Measurements from ENCODE around the gene ZHX3. TPM values are rescaled to one million over a fixed set of nuclear protein-coding genes. Genes with fewer than 3 reads are reported as not detected.

ZHX3 gene
- total RNA-seq, 1 donor from 2014 or later, result 8.2 TPM

GRCh38 chr20:41265938-41266337 is 51.6 kb downstream of the ZHX3 start:
- Mint-ChIP-seq H3K27me3 (ENCODE audit: low read depth) (no peaks in the 10 kb centered on the region), H3K9me3 (no peaks in the 10 kb centered on the region), H3K4me3 (ENCODE audit: low read depth) (no peak overlapping the region), H3K4me1 (ENCODE audit: low read depth) (no peaks in the 10 kb centered on the region), H3K36me3 (ENCODE audit: low read depth) (no peaks in the 10 kb centered on the region), H3K27ac (no peak overlapping the region)
- intact Hi-C loops (cut with micrococcal nuclease), result no loop called here
- DNase-seq (ENCODE audit: low spot score), result no peak

GRCh38 chr20:41264819-41265218 is 52.7 kb downstream of the ZHX3 start:
- H3K27me3 Mint-ChIP-seq (ENCODE audit: low read depth), result no peaks in the 10 kb centered on the region
- H3K9me3 Mint-ChIP-seq, result no peaks in the 10 kb centered on the region
- no peak overlapping the region for H3K27ac Mint-ChIP-seq
- no peaks in the 10 kb centered on the region for H3K4me1 Mint-ChIP-seq (ENCODE audit: low read depth)
- H3K4me3 Mint-ChIP-seq (ENCODE audit: low read depth), result no peak overlapping the region
- no peak for DNase-seq (ENCODE audit: low spot score)
- no peaks in the 10 kb centered on the region for H3K36me3 Mint-ChIP-seq (ENCODE audit: low read depth)
- intact Hi-C loops (cut with micrococcal nuclease), result no loop called here

GRCh38 chr20:41261790-41262717 is 55.5 kb downstream of the ZHX3 start:
- Mint-ChIP-seq H3K9me3 (no peaks in the 10 kb centered on the region), H3K27ac (no peak overlapping the region), H3K27me3 (ENCODE audit: low read depth) (no peaks in the 10 kb centered on the region), H3K36me3 (ENCODE audit: low read depth) (no peaks in the 10 kb centered on the region), H3K4me3 (ENCODE audit: low read depth) (no peak overlapping the region), H3K4me1 (ENCODE audit: low read depth) (no peaks in the 10 kb centered on the region)
- intact Hi-C loops (cut with micrococcal nuclease), result no loop called here
- no peak for DNase-seq (ENCODE audit: low spot score)

GRCh38 chr20:41261260-41261659 is 56.3 kb downstream of the ZHX3 start:
- Mint-ChIP-seq H3K27me3 (ENCODE audit: low read depth) (no peaks in the 10 kb centered on the region), H3K4me1 (ENCODE audit: low read depth) (no peaks in the 10 kb centered on the region), H3K27ac (no peak overlapping the region), H3K36me3 (ENCODE audit: low read depth) (no peaks in the 10 kb centered on the region), H3K9me3 (no peaks in the 10 kb centered on the region), H3K4me3 (ENCODE audit: low read depth) (no peak overlapping the region)
- no peak for DNase-seq (ENCODE audit: low spot score)
- intact Hi-C loops (cut with micrococcal nuclease), result no loop called here

GRCh38 chr20:41260734-41261220 is 56.8 kb downstream of the ZHX3 start:
- no peaks in the 10 kb centered on the region for H3K27me3 Mint-ChIP-seq (ENCODE audit: low read depth)
- no peak for DNase-seq (ENCODE audit: low spot score)
- H3K9me3 Mint-ChIP-seq, result no peaks in the 10 kb centered on the region
- intact Hi-C loops (cut with micrococcal nuclease), result no loop called here
- H3K4me3 Mint-ChIP-seq (ENCODE audit: low read depth), result no peak overlapping the region
- no peaks in the 10 kb centered on the region for H3K4me1 Mint-ChIP-seq (ENCODE audit: low read depth)
- no peaks in the 10 kb centered on the region for H3K36me3 Mint-ChIP-seq (ENCODE audit: low read depth)
- H3K27ac Mint-ChIP-seq, result no peak overlapping the region

- Mint-ChIP-seq H3K27me3 (ENCODE audit: low read depth) (no peaks in the 10 kb centered on the region), H3K27ac (no peak overlapping the region), H3K4me1 (ENCODE audit: low read depth) (no peaks in the 10 kb centered on the region), H3K9me3 (no peaks in the 10 kb centered on the region), H3K36me3 (ENCODE audit: low read depth) (no peaks in the 10 kb centered on the region), H3K4me3 (ENCODE audit: low read depth) (no peak overlapping the region)
- no peak for DNase-seq (ENCODE audit: low spot score)
- intact Hi-C loops (cut with micrococcal nuclease), result no loop called here
Measured at GRCh38 chr20:41259309-41259708, 58.2 kb downstream of the ZHX3 start.

GRCh38 chr20:41258474-41258873 is 59.1 kb downstream of the ZHX3 start:
- no peak overlapping the region for H3K27ac Mint-ChIP-seq
- H3K9me3 Mint-ChIP-seq, result no peaks in the 10 kb centered on the region
- no peaks in the 10 kb centered on the region for H3K4me1 Mint-ChIP-seq (ENCODE audit: low read depth)
- intact Hi-C loops (cut with micrococcal nuclease), result no loop called here
- no peaks in the 10 kb centered on the region for H3K36me3 Mint-ChIP-seq (ENCODE audit: low read depth)
- no peaks in the 10 kb centered on the region for H3K27me3 Mint-ChIP-seq (ENCODE audit: low read depth)
- H3K4me3 Mint-ChIP-seq (ENCODE audit: low read depth), result no peak overlapping the region
- no peak for DNase-seq (ENCODE audit: low spot score)

- Mint-ChIP-seq H3K27me3 (ENCODE audit: low read depth) (no peaks in the 10 kb centered on the region), H3K27ac (no peak overlapping the region), H3K4me3 (ENCODE audit: low read depth) (no peak overlapping the region), H3K4me1 (ENCODE audit: low read depth) (no peaks in the 10 kb centered on the region), H3K36me3 (ENCODE audit: low read depth) (no peaks in the 10 kb centered on the region), H3K9me3 (no peaks in the 10 kb centered on the region)
- no peak for DNase-seq (ENCODE audit: low spot score)
- intact Hi-C loops (cut with micrococcal nuclease), result no loop called here
Measured at GRCh38 chr20:41256516-41256915, 61.0 kb downstream of the ZHX3 start.

GRCh38 chr20:41255655-41256054 is 61.9 kb downstream of the ZHX3 start:
- H3K4me3 Mint-ChIP-seq (ENCODE audit: low read depth), result no peak overlapping the region
- H3K27ac Mint-ChIP-seq, result no peak overlapping the region
- H3K4me1 Mint-ChIP-seq (ENCODE audit: low read depth), result no peaks in the 10 kb centered on the region
- H3K9me3 Mint-ChIP-seq, result no peaks in the 10 kb centered on the region
- no peaks in the 10 kb centered on the region for H3K27me3 Mint-ChIP-seq (ENCODE audit: low read depth)
- intact Hi-C loops (cut with micrococcal nuclease), result no loop called here
- DNase-seq (ENCODE audit: low spot score), result no peak
- no peaks in the 10 kb centered on the region for H3K36me3 Mint-ChIP-seq (ENCODE audit: low read depth)

GRCh38 chr20:41249411-41250281 is 67.9 kb downstream of the ZHX3 start:
- H3K36me3 Mint-ChIP-seq (ENCODE audit: low read depth), result no peaks in the 10 kb centered on the region
- H3K27me3 Mint-ChIP-seq (ENCODE audit: low read depth), result no peaks in the 10 kb centered on the region
- no peak overlapping the region for H3K27ac Mint-ChIP-seq
- H3K9me3 Mint-ChIP-seq, result no peaks in the 10 kb centered on the region
- H3K4me3 Mint-ChIP-seq (ENCODE audit: low read depth), result no peak overlapping the region
- peaks cover 15% of the 10 kb centered on the region for H3K4me1 Mint-ChIP-seq (ENCODE audit: low read depth)
- no peak for DNase-seq (ENCODE audit: low spot score)
- intact Hi-C loops (cut with micrococcal nuclease), result no loop called here

- no peak overlapping the region for H3K4me3 Mint-ChIP-seq (ENCODE audit: low read depth)
- intact Hi-C loops (cut with micrococcal nuclease), result no loop called here
- H3K9me3 Mint-ChIP-seq, result no peaks in the 10 kb centered on the region
Measured at GRCh38 chr20:41248368-41249024, 69.0 kb downstream of the ZHX3 start.

GRCh38 chr20:41247523-41248367 is 69.8 kb downstream of the ZHX3 start:
- H3K4me1 Mint-ChIP-seq (ENCODE audit: low read depth), result peaks cover 19% of the 10 kb centered on the region
- H3K27ac Mint-ChIP-seq, result no peak overlapping the region
- H3K36me3 Mint-ChIP-seq (ENCODE audit: low read depth), result no peaks in the 10 kb centered on the region
- no peaks in the 10 kb centered on the region for H3K9me3 Mint-ChIP-seq
- no peak for DNase-seq (ENCODE audit: low spot score)
- no peak overlapping the region for H3K4me3 Mint-ChIP-seq (ENCODE audit: low read depth)
- intact Hi-C loops (cut with micrococcal nuclease), result no loop called here
- H3K27me3 Mint-ChIP-seq (ENCODE audit: low read depth), result no peaks in the 10 kb centered on the region

More at GRCh38 chr20:41248368-41249024, 69.0 kb downstream of the ZHX3 start:
- Mint-ChIP-seq H3K27ac (no peak overlapping the region), H3K4me1 (ENCODE audit: low read depth) (peaks cover 16% of the 10 kb centered on the region), H3K27me3 (ENCODE audit: low read depth) (no peaks in the 10 kb centered on the region), H3K36me3 (ENCODE audit: low read depth) (no peaks in the 10 kb centered on the region)
- DNase-seq (ENCODE audit: low spot score), result no peak

Data from activated T-helper 2 cell treated with anti-CD3 and anti-CD28 coated beads, Interferon-gamma antibody, Interleukin-2, Interleukin-4, amounts not matched to agents 10 μg/mL and 5 μg/mL and 100 μg/mL, durations not matched to agents 14 hours and 24 hours and 36 hours (primary cell).